Stimulated activated CD4-positive, alpha-beta T cell treated with anti-CD3 and anti-CD28 coated beads, Interleukin-4, amount 100 ng/mL, for 1 hour (primary cell): ENCODE results near the gene PRRG1.
"Not testable (repeated sequence)": the region's sequence is repeated elsewhere in the genome, so short reads cannot be mapped to it uniquely, and the experiment has no call there.

Experiments used
- DNase-seq: peaks from one replicate; pipeline ENCODE4 v3.0.0-alpha.2; 2020

The PRRG1 gene

DNA sequence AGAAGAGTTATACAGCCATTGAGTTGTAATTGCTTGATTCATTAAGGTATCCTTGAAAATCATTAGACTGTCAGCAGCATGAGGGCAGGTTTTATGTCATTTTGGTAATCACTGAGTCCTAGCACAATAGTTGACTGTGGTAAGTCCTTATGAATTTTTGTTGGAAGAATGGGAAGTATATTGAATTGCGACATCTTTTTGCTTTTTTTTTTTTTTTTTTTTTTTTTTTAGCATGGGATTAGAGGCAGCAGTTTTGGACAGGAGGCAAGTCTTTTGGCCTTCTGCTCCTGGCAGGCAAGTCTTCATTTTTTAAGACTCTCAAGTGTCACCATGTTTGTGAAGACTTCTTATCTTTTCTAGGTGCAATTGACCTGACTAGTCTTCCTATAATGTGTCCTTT is 29.7 kb downstream of the PRRG1 start:
- DNase-seq: no peak

- DNase-seq: no peak
Measured at GRCh38 chrX:37380256-37380655, 31.1 kb downstream of the PRRG1 start.

GRCh38 chrX:37380924-37381323 is 31.8 kb downstream of the PRRG1 start:
- no peak for DNase-seq

- no peak for DNase-seq
Measured at GRCh38 chrX:37383313-37383712, 34.1 kb downstream of the PRRG1 start.

DNA sequence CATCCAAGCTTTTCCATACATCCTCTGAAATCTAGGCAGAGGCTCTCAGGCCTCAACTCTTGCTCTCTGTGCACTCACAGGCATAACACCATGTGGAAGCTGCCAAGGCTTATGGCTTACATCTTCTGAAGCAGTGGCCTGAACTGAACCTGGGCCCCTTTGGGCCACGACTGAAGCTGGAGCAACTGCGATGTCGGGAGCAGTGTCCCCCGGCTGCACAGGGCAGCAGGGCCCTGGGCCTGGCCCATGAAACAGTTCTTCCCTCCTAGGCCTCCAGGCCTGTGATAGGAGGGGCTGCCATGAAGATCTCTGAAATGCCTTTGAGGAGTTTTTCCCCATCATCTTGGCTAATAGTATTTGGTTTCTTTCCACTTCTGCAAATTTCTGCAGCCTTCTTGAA is 39.2 kb downstream of the PRRG1 start:
- no peak for DNase-seq

DNA sequence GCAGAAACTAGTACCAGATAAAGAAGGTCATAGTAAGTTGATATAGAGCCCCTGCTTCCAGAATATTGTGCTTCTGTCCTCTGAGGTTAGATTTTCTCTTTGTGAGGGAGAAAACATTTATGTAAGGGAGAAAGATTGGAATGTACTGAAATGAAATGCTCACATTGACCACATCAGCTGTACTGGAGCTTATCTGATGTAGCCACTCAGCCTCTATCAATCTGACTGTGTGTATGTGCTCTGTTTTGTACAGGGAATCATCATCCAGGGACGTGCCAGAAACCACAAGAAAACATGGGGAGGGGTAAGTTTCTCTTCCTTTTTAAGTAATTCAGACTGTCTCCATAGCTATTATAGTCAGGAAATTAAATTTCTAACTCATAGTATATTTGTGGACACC is 56.8 kb downstream of the PRRG1 start:
- no peak for DNase-seq

DNA sequence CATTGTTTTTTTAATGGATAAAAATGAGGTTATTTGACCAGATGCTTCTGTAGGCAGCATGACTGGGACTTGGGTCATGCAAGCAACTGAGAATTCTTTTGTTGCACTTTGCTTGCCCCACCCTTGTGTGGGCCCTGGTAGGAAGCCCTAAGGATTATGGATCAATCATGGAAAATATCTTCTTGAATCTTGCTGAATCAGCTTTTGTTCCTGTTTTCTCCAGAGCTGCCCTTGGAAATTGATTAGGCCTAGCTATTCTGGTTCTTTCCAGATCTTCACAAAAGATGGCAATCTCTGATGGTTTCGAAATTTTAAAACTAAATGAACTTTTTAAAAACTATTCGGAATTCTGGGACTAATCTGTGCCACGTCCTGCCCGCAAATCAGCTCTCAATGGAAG is 58.6 kb downstream of the PRRG1 start:
- DNase-seq: no peak

- DNase-seq: no peak
Measured at GRCh38 chrX:37409278-37409677, 60.1 kb downstream of the PRRG1 start.

- no peak for DNase-seq
Measured at GRCh38 chrX:37420185-37420584, 71.0 kb downstream of the PRRG1 start.

DNA sequence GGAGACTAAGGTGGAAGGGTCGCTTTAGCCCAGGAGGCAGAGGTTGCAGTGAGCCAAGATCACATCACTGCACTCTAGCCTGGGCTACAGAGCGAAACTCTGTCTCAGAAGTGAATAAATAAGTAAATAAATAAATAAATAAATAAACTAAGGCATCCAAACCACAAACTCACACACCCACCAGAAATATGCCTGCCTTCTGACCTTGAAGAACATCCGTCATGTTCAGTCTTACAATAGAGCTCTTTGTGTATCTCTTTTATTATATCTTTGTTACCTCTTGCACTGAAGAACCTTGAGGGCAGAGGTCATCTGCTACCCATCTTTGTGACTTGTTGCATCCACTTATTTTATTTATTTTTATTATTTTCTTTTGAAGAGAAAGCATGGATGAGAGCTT is 71.6 kb downstream of the PRRG1 start:
- no peak for DNase-seq

DNA sequence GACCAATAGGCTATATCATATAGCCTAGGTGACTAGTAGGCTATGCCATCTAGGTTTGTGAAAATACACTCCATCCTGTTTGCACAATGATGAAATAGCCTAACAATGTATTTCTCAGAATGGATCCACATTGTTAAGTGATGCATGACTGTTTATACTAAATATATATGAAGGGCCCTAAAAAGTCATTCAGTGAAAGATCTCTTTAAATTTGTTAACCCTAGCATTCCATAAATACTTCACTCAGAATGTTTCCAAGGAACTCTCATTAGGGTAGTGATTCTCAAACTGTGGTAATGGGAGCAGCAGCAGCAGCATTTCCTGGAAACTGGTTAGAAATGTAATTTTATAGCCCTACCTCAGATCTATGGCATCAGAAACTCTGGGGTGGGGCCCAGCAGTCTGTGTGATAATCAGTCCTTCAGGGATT is 74.9 kb downstream of the PRRG1 start:
- no peak for DNase-seq

- DNase-seq: no peak
Measured at GRCh38 chrX:37425370-37425769, 76.2 kb downstream of the PRRG1 start.

DNA sequence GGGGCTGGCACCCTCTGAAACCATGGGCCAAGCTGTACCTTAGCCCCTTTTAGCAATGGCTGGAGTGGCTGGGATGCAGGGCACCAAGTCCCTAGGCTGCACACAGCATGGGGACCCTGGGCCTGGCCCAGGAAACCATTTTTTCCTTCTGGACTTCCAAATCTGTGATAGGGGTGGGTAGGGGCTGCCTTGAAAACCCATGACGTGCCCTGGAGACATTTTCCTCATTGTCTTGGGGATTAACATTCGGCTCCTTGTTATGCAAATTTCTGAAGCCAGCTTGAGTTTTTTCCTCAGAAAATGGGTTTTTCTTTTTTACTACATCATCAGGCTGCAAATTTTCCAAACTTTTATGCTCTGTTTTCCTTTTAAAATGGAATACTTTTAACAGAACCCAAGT is 79.8 kb downstream of the PRRG1 start:
- DNase-seq: not testable (repeated sequence)

DNA sequence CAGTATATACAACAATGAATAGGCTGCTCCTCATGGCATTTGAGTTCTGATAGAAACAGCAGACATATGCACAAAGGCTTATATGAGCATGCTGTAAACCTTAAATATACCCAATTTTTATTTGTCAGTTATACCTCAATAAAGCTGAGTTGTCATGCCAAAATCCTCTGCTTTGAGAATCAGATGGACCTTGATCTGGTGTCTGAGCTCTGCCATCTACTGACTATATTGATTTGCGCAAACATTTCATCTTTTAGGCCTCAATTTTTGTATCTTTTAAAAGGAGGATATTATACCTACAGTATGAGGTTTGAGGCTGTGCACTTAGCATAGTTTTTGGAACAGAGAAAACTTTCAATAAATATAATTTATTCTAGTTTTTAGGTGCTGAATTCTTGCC is 85.2 kb downstream of the PRRG1 start:
- no peak for DNase-seq

- no peak for DNase-seq
Measured at GRCh38 chrX:37437160-37437559, 88.0 kb downstream of the PRRG1 start.

DNA sequence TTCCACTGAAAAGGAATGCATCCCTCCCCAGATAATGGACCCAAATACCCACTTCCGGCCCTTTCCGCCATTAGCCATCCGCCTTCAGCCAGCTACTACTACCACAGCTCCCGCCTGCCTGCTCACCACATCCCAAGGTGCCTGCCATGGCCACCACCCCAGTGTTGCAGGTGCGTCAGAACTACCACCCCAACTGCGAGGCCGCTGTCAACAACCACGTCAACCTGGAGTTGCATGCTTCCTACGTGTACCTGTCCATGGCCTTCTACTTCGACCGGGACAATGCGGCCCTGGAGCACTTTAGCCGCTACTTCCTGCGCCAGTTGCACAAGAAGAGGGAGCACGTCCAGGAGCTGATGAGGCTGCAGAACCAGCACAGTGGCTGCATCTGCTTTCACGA is 92.2 kb downstream of the PRRG1 start:
- DNase-seq: no peak

- DNase-seq: no peak
Measured at GRCh38 chrX:37445182-37445581, 96.0 kb downstream of the PRRG1 start.

GRCh38 chrX:37453821-37454220 is 104.7 kb downstream of the PRRG1 start:
- no peak for DNase-seq

DNA sequence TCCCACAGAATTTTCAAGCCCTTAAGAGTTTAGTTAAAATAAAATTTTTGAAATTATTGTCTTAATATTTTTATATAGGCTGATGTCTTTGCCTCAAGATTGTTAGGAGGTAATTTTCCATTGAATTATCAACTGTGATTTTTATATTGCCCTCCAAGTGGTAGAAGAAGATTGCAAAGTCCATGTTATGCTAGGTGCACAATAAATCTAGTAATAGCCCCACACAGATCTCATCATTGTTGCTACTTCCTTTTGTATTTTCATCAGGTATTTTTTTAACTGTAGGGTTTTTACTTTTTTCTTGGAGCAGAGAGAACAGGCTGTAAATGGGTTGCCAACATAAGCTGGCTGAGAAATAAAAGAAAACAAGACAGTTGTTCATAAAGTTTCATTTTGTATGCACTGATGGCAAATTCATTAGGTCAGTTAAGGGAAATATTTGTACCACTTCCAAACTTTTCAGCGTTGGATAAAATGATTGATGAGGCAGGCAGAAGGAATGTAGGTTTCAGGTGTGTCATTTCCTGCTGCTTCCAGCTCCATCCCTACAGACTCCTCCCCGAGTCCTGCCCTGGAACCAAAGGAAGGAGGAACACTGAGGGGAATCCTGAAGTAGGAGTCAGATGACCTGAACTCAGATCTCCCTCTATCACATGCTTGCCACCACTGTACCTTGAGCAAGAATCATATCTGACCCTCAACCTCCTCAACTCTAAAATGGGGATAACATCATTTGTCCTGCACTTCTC is 105.5 kb downstream of the PRRG1 start:
- no peak for DNase-seq

DNA sequence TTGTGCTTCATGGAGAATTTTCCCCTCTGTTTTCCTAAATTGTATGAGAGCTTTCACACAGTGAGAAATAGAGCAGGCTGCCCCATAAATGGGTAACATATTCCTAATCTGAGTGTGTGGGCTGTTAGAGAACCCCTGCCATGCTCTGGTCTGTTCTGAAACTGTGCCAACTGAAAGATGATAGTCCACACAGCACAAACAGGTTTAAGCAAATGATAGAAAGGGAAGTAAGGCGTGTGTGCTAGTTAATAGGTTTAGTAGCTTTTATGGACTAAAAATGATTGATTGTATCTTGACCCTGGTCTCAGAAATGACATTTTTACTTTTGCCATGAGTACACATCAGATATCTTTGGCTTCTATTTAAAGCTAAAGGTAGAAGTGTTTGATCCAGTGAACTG is 106.2 kb downstream of the PRRG1 start:
- no peak for DNase-seq

GRCh38 chrX:37460285-37460684 is 111.1 kb downstream of the PRRG1 start:
- DNase-seq: not testable (repeated sequence)

GRCh38 chrX:37462346-37462745 is 113.2 kb downstream of the PRRG1 start:
- no peak for DNase-seq

- DNase-seq: no peak
Measured at GRCh38 chrX:37468124-37468739, 119.1 kb downstream of the PRRG1 start.

DNA sequence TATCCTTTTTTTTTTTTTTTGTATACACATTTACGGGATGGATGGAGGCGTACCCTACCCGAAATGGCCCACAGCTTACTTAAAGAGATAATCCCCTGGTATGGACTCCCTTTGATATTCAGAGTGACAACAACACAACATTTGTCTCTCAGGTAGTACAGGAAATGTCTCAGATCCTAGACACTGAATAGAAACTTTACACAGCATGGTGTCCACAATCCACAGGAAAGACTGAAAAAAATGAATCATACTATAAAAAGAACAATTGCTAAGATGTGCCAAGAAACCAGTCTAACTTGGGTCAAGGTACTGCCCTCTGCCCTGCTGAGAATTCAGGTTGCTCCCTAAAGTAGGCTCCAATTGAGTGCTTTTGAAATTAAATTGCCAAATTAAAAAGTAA is 121.5 kb downstream of the PRRG1 start:
- no peak for DNase-seq

- no peak for DNase-seq
Measured at GRCh38 chrX:37472836-37473235, 123.7 kb downstream of the PRRG1 start.
